Renal pelvis (tissue), 12 donors: Measurements from ENCODE around the gene OR3A2. TPM values are rescaled to one million over a fixed set of nuclear protein-coding genes. Genes with fewer than 3 reads are reported as not detected.
"Not testable (repeated sequence)": the region's sequence is repeated elsewhere in the genome, so short reads cannot be mapped to it uniquely, and the experiment has no call there.

ENCODE experiments used
- DNase-seq: peaks from one replicate; pipeline ENCODE4 v3.0.0-alpha.2; 2013
- long read RNA-seq, 16 experiments: transcript quantifications; one replicate each; lab custom pipeline, GENCODE V29; 2026
- polyA plus RNA-seq, 3 donors: library from polyadenylated mRNA; unstranded; fragments of 120-200 nt; gene quantifications; one replicate each; pipeline ENCODE4 v1.2.1, GENCODE V29; 2013; ENCODE audit not compliant: insufficient read length in 3 of 3

The OR3A2 gene
- 1 to 10 TPM in 1 of 3 donors, under 1 TPM in 2; 0.18 to 2.5 (median 0.71) TPM for polyA plus RNA-seq
- long read RNA-seq, donor 1 = 0 reads
- long read RNA-seq, donor 2 = 0 reads
- long read RNA-seq, donor 3 = 0 reads
- long read RNA-seq, donor 4 = 0 reads
- long read RNA-seq, donor 5 = 0 reads
- long read RNA-seq, donor 6 = 0 reads
- long read RNA-seq, donor 7 = 0 reads
- long read RNA-seq, donor 8, partial matches to known transcripts = 0 of 1 reads
- long read RNA-seq, donor 8, other reads (novel, unspliced or antisense) = 0 of 1 reads
- long read RNA-seq, donor 9 = 0 reads
- long read RNA-seq, donor 10 = 0 reads
- long read RNA-seq, donor 11 = 0 reads
- long read RNA-seq, donor 12 = 0 reads
- long read RNA-seq, donor 13 = 0 reads
- long read RNA-seq, donor 14 = 0 reads
- long read RNA-seq, donor 15 = 0 reads
- long read RNA-seq, donor 16 = 0 reads

- no peak for DNase-seq
Observed at GRCh38 chr17:3385869-3386816, at the start of gene OR3A2. OR3A2 (minus strand) TSS chr17:3386308.

GRCh38 chr17:3433741-3434140, 47.6 kb upstream of the OR3A2 start, which contains the start of gene OR1E2:
OR1E2 (minus strand) TSS chr17:3433841; CDS start chr17:3433841, 0 bp downstream.
- DNase-seq = no peak

- DNase-seq = peak; percentile 3
Observed at GRCh38 chr17:3433215-3433614, 47.1 kb upstream of the OR3A2 start.

- DNase-seq = no peak
Observed at GRCh38 chr17:3418222-3418621, 32.1 kb upstream of the OR3A2 start.

GRCh38 chr17:3415610-3416009, 29.5 kb upstream of the OR3A2 start:
- DNase-seq = peak; percentile 11

- not testable (repeated sequence) for DNase-seq
Observed at GRCh38 chr17:3412216-3412615, 26.1 kb upstream of the OR3A2 start.

DNA sequence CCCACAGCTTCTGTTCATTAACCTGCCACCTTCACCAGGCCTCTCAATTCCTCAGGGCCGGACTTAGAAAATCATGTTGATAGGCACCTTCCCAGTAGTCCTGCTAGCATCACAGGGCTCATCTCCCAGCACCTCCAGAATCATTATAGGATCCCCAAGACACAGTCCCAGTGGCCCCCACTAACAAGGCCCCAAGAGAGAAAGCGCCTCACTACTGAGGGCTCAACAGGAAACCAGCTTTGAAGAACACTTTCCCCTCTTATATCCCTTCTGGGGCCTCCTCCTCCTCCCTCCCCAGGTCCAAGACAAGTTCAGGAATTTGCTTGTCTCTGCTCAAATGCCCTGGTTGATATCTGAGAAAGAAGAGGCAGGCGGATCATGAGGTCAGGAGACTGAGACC, 25.0 kb upstream of the OR3A2 start, which contains the start of gene OR3A3:
TSS of gene OR3A3 (plus strand) at position 301 of the 400 bp plus-strand sequence.
- no peak for DNase-seq

GRCh38 chr17:3403856-3404255, 17.7 kb upstream of the OR3A2 start:
- not testable (repeated sequence) for DNase-seq

DNA sequence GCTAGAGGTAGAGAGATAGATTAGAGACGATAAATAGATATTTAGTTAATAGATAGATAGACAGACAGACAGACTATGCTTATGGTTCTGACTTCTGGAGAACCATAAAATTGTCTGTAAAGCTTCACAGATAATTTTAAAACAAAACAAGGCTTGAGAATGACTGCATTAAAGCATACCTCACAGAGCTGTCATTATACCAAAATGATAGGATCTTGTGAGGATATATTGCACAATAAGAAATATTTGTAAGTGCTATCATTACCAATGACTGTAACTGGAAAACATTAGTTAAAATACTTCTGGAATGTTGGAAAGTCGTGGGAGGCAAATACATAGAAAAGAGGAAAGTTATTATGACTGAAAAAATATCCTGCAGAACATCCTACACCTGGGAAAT, 15.7 kb upstream of the OR3A2 start:
- DNase-seq = no peak

- no peak for DNase-seq
Observed at GRCh38 chr17:3400055-3400454, 13.9 kb upstream of the OR3A2 start.

- no peak for DNase-seq
Observed at GRCh38 chr17:3398310-3398709, 12.2 kb upstream of the OR3A2 start, which contains the start of gene OR1E1. OR1E1 (minus strand) TSS chr17:3398410; CDS start chr17:3398410, 0 bp downstream.

DNA sequence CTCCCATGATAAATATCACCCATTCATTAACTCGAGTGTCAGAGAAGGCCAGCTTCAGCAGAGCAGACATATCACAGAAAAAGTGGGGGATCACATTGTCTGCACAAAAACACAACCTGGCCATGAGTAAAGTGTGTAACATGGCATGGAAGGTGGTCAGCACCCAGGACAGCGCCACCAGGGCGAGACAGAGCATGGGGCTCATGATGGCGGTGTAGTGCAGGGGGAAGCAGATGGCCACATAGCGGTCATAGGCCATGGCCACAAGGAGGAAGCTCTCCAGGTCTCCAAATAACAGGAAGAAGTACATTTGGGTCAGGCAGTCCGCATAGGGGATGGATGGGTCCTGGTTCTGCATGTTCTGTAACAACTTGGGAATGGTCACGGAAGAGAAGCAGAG, 11.7 kb upstream of the OR3A2 start:
- DNase-seq = peak; percentile 4

DNA sequence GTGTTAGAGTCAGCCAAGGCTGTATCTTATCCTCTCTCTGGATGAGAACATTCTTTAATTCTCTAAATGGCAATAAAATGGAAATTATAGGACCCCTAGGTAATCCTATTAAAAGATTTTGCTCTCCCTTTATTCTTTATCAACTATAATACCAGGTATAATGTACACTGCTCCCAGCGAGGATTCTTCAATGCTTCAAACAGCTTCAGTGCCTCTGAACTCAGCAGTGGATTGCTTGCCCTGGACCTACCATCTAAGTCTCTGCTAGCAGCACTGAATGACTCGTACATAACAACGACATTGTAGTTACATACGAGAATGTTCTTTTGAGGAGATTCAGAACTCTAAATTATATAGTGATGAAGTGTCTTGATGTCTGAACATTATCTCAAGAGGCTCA, 3.7 kb upstream of the OR3A2 start:
- no peak for DNase-seq

- no peak for DNase-seq
Observed at GRCh38 chr17:3381957-3382356, 4.2 kb downstream of the OR3A2 start.

GRCh38 chr17:3378321-3378720, 7.8 kb downstream of the OR3A2 start:
- no peak for DNase-seq

- not testable (repeated sequence) for DNase-seq
Observed at GRCh38 chr17:3371167-3371566, 14.9 kb downstream of the OR3A2 start.

GRCh38 chr17:3342782-3343181, 43.3 kb downstream of the OR3A2 start:
- not testable (repeated sequence) for DNase-seq

DNA sequence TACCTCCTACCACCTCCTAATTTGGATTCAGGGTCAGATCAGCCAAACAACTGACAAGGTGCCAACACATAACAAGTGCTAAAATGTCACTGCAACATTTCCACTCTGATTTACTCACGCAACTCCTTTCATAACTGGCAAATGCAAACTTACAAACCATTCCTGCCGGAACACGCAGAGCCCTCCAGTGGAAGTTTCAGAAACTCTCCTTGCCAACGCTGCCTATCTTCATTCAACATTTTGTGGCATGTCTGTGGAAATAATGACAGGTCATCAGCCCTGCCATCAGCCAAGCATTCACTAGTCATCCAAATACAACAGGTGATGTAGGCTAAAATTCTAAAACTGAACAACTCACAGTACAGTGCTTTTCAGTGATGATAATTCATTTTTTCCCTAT, 50.2 kb downstream of the OR3A2 start:
- DNase-seq = no peak

GRCh38 chr17:3318336-3318735, 67.8 kb downstream of the OR3A2 start:
- DNase-seq = no peak

DNA sequence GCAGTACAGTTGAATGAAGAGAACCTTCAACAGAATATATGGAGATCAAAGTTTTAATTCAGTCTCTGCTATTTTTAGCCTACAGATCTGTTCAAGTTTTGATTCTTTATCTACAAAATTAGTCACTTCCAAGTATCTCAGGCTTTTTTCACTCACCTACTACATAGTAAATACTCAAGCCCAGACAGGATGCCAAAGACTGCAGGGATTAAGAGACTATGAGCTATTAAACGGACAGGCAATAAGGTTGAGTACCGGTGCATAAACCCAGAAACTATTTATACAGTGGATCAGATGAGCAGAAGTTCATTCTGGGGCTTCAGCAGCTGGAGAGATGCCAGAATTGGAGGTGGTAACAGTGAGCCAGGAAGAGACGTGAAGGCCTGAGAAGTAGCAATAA, 69.3 kb downstream of the OR3A2 start:
- DNase-seq = no peak

GRCh38 chr17:3308603-3309002, 77.5 kb downstream of the OR3A2 start:
- DNase-seq = no peak

DNA sequence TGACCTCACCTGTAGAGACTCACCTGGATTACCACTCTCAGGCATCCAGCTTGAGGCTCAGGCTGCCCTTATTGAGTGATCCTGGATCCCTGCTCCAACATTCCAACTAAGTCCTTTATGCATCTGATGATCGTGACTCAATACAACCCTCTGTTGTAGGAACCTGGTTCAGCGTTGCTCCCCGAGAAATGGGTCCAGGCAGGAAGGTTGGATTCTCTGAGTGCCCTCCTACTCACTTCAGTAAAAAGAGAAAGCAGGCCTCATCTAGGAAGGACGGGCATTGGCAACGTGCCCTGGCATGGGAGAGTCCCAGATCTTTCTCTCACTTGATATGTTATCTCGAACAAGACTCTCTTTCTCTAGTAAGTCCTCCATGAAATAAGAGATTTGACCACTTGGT, 87.8 kb downstream of the OR3A2 start, which contains the start of gene OR3A1:
TSS of gene OR3A1 (minus strand) at position 101 of the 400 bp plus-strand sequence. CDS start 5,778 bp downstream, outside the sequence.
- no peak for DNase-seq
